Stimulated activated CD4-positive, alpha-beta T cell treated with anti-CD3 and anti-CD28 coated beads, Interleukin-12 subunit alpha, Interleukin-12 subunit beta, amount 100 ng/mL, for 4 hours (primary cell): ENCODE measurements around the gene NME7.
"Not testable (repeated sequence)": the region's sequence is repeated elsewhere in the genome, so short reads cannot be mapped to it uniquely, and the experiment has no call there.

Source experiments
- DNase-seq: peaks from one replicate; pipeline ENCODE4 v3.0.0-alpha.2; 2020

Gene NME7

GRCh38 chr1:169340882-169341281 is 26.7 kb downstream of the NME7 start:
- no peak for DNase-seq

GRCh38 chr1:169339773-169340172 is 27.8 kb downstream of the NME7 start:
- DNase-seq, result no peak

DNA sequence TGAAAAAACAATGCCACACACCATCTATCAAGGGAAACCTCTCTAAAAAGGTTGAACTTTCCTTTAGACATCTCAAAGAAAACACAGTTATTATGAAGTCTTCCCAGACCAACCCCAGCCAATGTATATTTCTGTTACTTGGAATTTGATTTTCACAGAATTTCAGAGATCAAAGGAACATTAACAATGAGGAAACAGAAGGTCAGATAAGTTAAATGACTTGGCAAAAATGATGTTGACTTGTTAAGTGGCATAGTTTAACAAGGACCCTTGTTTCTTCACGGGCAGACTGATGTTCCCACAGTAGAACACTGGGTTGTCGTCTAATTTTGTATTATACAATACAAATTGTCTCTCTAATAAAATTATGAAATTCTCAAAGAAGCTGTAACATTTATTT is 29.0 kb downstream of the NME7 start:
- DNase-seq, result no peak

DNA sequence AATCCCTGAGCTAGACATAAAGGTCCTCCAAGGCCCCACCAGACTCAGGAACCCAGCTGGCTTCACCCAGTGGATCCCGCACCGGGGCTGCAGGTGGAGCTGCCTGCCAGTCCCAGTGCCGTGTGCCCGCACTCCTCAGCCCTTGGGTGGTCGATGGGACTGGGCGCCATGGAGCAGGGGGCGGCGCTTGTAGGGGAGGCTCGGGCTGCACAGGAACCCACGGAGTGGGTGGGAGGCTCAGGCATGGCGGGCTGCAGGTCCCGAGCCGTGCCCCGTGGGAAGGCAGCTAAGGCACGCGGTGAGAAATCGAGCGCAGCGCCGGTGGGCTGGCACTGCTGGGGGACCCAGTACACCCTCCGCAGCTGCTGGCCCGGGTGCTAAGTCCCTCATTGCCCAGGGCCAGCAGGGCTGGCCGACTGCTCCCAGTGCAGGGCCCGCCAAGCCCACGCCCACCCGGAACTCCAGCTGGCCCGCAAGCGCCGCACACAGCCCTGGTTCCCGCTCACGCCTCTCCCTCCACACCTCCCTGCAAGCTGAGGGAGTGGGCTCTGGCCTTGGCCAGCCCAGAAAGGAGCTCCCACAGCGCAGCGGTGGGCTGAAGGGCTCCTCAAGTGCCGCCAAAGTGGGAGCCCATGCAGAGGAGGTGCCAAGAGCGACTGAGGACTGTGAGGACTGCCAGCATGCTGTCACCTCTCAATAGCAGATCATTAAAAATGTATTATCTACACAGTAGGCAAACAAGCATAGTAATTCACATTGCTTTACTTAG is 30.5 kb downstream of the NME7 start:
- DNase-seq, result not testable (repeated sequence)

- DNase-seq, result not testable (repeated sequence)
Observed at GRCh38 chr1:169334727-169335126, 32.9 kb downstream of the NME7 start.

DNA sequence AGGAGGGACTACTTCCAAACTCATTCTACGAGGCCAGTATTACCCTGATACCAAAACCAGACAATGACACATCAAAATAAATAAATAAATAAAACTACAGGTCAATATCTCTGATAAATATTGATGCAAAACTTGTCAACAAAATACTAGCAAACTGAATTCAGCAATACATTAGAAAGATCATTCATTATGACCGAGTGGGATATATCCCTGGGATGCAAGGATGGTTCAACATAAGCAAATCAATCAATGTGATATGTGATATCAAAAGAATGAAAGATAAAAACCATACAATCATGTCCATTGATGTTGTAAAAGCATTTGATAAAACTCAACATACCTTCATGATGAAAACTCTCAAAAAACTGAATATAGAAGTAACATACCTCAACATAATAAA is 36.7 kb downstream of the NME7 start:
- DNase-seq, result no peak

DNA sequence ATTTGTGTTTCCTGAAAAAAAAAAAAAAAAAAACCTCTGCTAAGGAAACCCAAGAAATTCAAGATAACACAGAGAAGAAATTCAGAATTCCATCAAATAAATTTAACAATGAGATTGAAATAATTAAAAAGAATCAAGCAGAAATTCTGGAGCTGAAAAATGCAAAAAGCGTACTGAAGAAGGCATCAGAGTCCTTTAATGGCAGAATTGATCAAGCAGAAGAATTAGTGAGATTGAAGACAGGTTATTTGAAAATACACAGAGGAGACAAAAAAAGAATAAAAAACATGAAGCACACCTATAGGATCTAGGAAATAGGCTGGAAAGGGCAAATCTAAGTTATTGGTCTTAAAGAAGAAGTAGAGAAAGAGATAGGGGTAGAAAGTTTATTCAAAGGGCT is 38.2 kb downstream of the NME7 start:
- no peak for DNase-seq

DNA sequence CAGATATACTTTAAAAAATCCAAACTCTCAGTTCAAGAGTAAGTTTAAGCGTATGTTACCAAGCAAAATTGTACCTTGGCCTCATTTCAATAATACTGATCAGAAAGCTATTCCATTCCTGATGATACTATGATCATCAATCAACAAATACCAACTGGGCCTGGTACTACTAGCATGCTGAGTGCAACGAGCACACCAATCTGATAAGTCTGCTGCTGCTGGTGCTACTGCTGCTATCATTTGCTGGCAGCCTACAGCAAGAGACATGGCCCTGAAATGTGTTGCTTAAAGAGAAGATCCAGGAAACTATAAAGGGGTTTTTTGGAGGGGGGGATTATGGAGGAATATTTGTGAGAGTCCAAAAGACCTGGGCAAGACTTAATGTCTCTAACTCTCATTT is 39.7 kb downstream of the NME7 start:
- DNase-seq, result no peak

DNA sequence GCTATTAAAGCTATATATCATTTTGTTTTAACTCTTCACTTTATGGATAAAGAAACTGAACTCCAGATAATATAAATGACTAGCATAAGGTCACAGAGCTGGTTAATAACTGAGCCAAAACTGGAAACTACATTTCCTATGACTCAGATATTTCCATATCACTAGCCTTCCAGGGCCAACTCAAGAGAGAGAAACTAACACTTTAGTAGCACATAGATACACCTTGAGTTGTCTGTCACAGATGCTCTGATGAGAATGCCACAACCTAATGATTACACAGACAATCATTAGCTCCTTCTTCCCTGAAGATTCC is 40.7 kb downstream of the NME7 start:
- no peak for DNase-seq

GRCh38 chr1:169326261-169326955 is 41.2 kb downstream of the NME7 start:
- no peak for DNase-seq

- no peak for DNase-seq
Observed at GRCh38 chr1:169325117-169325516, 42.5 kb downstream of the NME7 start.

GRCh38 chr1:169322138-169322537 is 45.5 kb downstream of the NME7 start:
- DNase-seq, result no peak

DNA sequence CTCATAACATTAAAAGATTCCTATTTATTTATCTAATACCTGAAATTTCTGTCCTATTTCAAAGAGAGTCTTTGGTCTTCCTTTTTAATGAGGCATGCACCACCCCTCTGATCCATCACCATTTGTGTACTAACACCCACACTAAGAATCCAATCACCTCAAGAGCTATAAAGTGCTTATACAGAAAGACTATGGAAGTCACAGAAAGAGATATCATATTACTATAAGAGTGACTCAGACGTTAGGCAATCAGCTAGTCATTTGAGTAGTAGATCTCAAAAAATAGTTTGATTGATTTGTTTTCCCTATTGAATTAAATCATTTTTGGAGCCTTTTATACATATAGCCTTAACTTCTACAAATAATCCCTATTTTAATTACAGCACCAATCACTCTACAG is 46.1 kb downstream of the NME7 start:
- DNase-seq, result no peak

DNA sequence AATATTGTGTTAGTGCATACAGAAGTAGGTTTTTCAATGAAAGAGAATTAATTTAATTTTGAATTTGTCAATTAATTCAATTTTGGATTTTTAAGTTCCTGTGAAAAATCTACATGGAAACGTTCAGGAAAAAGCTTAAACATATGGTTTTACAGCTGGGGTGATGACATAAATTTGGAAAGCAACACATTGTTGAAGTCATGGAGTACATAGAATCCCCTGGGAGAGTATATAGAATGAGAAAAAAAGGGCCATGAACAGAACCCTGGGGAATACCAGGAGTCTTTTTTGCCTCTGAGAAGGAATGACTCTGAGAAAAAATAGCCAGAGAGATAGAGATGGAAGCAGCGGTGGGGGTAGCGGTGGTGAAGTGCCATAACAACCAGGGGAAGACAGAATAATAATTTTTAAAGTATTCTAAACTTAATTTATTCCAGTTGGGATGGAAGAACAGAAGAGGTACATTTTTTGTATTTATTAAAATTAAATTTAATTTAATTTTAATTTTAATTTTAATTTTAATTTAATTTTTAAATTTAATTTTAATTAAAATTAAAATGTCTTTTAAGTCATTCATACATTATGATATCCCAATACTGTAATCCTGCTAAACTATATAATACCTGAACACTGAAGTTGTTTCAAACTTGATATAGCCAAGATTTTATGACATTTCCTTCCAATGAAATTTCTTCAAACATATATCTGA is 48.9 kb downstream of the NME7 start:
- no peak for DNase-seq

GRCh38 chr1:169316556-169316955 is 51.0 kb downstream of the NME7 start:
- DNase-seq, result no peak

DNA sequence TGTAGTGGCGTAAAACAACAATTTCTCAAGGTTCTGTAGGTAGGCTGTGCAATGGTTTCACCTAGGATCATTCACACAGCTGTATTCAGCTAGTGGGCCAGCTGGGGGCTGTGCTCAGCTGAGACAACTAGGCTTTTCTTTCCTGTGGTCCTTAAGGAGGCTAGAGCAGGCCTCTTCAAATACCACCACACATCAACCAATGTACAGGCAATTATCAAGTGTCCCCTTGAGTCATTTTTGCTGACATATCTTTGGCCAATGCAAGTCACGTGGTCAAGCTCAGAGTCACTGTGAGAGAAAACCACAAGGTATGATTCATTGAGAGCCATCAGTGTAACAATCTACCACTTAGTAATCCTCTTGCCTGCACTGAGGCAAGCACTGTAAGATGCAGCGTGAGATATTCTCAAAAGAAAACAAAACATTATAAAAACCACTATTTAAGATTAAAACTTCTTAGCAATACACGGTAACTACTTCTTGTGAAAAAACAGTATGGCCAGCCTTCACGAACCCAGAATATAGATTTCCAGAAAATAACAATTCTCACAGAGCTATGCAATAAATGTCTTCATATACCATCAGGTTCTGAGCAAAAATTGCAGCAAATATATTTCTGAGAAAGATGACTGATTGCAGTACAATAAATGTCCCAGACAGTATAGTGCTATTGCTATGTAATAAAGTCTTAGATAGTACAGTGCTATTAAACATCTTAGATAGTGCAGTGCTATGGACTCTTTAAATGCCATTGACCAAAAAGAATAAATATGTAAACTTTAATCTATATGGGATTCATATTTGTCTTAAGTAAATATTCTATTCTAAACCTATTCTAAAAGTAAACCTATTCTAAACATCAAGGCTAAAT is 55.3 kb downstream of the NME7 start:
- DNase-seq, result no peak

DNA sequence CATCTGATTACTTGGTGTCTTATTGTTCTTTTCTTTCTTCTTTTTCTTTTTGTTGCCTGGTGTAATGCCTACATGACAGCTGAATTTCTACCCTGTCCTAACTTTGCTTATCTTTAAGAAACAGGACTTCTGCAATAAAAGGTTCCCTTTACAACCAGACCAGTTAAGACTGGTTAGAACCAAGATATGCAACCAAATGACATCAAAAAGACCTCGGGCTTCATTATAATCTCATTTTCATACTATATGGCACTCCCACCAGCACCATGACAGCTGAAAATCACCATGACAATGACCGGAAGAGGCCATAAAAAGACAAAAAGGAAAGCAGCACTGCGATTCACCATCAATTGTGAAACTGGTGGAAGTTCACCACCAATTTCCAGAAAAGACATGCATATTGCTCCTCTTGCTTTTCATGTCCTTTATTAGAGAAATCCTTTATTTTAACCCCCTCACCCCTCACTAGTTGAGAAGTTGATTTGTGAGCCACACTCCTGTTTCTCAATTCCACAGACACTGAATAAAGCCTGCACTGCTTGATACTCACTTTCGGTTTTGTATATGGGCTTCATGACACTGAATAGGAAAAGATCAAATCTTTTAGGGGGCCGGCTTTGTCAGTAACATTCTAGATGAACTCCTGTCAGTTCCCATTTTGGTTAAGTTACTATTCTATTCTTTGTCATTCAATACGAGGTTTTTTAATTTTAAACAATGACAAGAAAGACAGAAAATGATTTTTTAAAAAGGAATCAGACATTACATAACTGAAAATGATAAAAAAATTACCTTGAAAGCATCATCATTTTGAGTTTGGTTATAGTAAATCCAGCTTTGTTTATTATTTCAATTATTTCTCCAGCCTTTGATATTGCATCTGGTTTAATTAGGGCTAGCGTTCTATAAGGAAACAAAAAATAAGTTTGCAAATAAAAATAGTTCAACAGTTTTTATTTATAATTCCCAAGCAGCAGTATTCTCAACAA is 58.1 kb downstream of the NME7 start:
- DNase-seq, result no peak

- no peak for DNase-seq
Observed at GRCh38 chr1:169308313-169309039, 59.1 kb downstream of the NME7 start.

DNA sequence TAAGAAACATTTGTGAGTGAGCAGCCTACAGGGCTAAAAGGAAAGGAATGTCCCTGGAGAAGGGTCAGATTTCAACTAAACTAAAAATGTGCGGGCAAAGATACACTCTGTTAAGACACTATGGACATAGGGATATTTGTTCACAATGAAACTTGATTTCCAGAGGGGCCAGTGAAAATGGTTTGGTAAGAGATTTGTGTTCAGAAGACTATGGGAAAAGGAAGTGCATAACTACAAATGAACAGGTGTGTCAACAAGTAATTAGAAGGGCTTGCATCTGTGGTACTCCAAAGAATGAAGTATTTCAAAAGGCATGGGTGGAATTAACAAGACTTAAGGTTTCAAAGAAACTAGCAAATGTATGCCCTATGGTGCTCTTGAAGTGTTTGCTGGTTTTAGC is 60.4 kb downstream of the NME7 start:
- no peak for DNase-seq

GRCh38 chr1:169305948-169306347 is 61.6 kb downstream of the NME7 start:
- DNase-seq, result no peak

- no peak for DNase-seq
Observed at GRCh38 chr1:169305356-169305755, 62.2 kb downstream of the NME7 start.
